GM19397 (cell line): ENCODE measurements around the gene GRIP2.

Source experiments
- ATAC-seq: cut with Tn5 transposase; IDR thresholded peaks from one replicate; pipeline ENCODE4 v1.9.1; 2021; ENCODE audit warnings: mild to moderate bottlenecking, moderate library complexity; ENCODE audit not compliant: unreplicated experiment

Gene GRIP2

GRCh38 chr3:14457999-14458398, 82.1 kb downstream of the GRIP2 start:
- ATAC-seq, result no peak

- ATAC-seq, result no peak
These were observed 82.7 kb downstream of the GRIP2 start for GRCh38 chr3:14457481-14457880.

- no peak for ATAC-seq
These were observed 83.3 kb downstream of the GRIP2 start for GRCh38 chr3:14456794-14457193.

- no peak for ATAC-seq
These were observed 84.4 kb downstream of the GRIP2 start for GRCh38 chr3:14455571-14456317.

- ATAC-seq, result no peak
These were observed 85.4 kb downstream of the GRIP2 start for GRCh38 chr3:14454639-14455310.

GRCh38 chr3:14453876-14454638, 86.1 kb downstream of the GRIP2 start:
- no peak for ATAC-seq

GRCh38 chr3:14452740-14453710, 87.1 kb downstream of the GRIP2 start:
- ATAC-seq, result no peak

GRCh38 chr3:14451844-14452739, 88.0 kb downstream of the GRIP2 start:
- no peak for ATAC-seq

- ATAC-seq, result no peak
These were observed 89.1 kb downstream of the GRIP2 start for GRCh38 chr3:14450922-14451606.

GRCh38 chr3:14450506-14450905, 89.6 kb downstream of the GRIP2 start:
- ATAC-seq, result no peak

- ATAC-seq, result no peak
These were observed 91.1 kb downstream of the GRIP2 start for GRCh38 chr3:14448756-14449727.

GRCh38 chr3:14448063-14448462, 92.1 kb downstream of the GRIP2 start:
- no peak for ATAC-seq

GRCh38 chr3:14446988-14447570, 93.1 kb downstream of the GRIP2 start:
- ATAC-seq, result no peak

GRCh38 chr3:14445773-14446172, 94.4 kb downstream of the GRIP2 start:
- no peak for ATAC-seq

- ATAC-seq, result no peak
These were observed 95.8 kb downstream of the GRIP2 start for GRCh38 chr3:14444380-14444779.

- no peak for ATAC-seq
These were observed 98.2 kb downstream of the GRIP2 start for GRCh38 chr3:14441920-14442300.

- ATAC-seq, result no peak
These were observed 98.8 kb downstream of the GRIP2 start for GRCh38 chr3:14441240-14441919.
